HG03520 (cell line): ENCODE results near the gene ABHD8.

Experiments
- ATAC-seq: cut with Tn5 transposase; IDR thresholded peaks from one replicate; pipeline ENCODE4 v1.9.1; 2021; ENCODE audit warnings: mild to moderate bottlenecking, moderate library complexity; ENCODE audit not compliant: unreplicated experiment

Gene ABHD8

GRCh38 chr19:17243830-17244617 lies 59.2 kb downstream of the ABHD8 start:
- no peak for ATAC-seq

GRCh38 chr19:17243211-17243829 lies 59.9 kb downstream of the ABHD8 start:
- ATAC-seq = no peak

GRCh38 chr19:17242431-17243208 lies 60.6 kb downstream of the ABHD8 start:
- no peak for ATAC-seq
